SK-N-SH treated with all-trans-retinoic acid at 6 μM for 48 hours (cell line): ENCODE measurements around the gene VSTM4.

Experiments
- ARNTL ChIP-seq: fragments of 450-650 bp; formaldehyde crosslinking; IDR thresholded peaks from 2 replicates; pipeline ENCODE4 v1.5.0; 2020; ENCODE audit warnings: low read depth, mild to moderate bottlenecking, moderate library complexity, borderline replicate concordance
- ISL1 ChIP-seq: fragments of 250-450 bp; sonication (Bioruptor Pico); IDR thresholded peaks from 2 replicates; pipeline ENCODE4 v2.1.2; 2022; ENCODE audit warnings: mild to moderate bottlenecking, moderate library complexity
- TOX ChIP-seq: fragments of 250-450 bp; sonication (Bioruptor Pico); IDR thresholded peaks from 2 replicates; pipeline ENCODE4 v1.8.0; 2021; ENCODE audit warnings: mild to moderate bottlenecking, moderate library complexity, borderline replicate concordance
- ZFP30 ChIP-seq: fragments of 450-650 bp; formaldehyde crosslinking; IDR thresholded peaks from 2 replicates; pipeline ENCODE4 v1.5.0; 2022; ENCODE audit warnings: mild to moderate bottlenecking, moderate library complexity
- ZNF565 ChIP-seq: fragments of 450-650 bp; formaldehyde crosslinking; conservative IDR thresholded peaks from 2 replicates; pipeline ENCODE4 v1.5.0; 2020; ENCODE audit warnings: low read depth, mild to moderate bottlenecking, moderate library complexity
- ZNF70 ChIP-seq: fragments of 450-650 bp; formaldehyde crosslinking; IDR thresholded peaks from 2 replicates; pipeline ENCODE4 v1.5.0; 2020; ENCODE audit warnings: mild to moderate bottlenecking, moderate library complexity
- TF ChIP-seq, protein P1 (sequence below): fragments of 250-450 bp; sonication (Bioruptor Pico); IDR thresholded peaks from 2 replicates; pipeline ENCODE4 v1.5.1; 2021; ENCODE audit warnings: mild to moderate bottlenecking, moderate library complexity
- TF ChIP-seq, protein P2 (sequence below): fragments of 250-450 bp; sonication (Bioruptor Pico); IDR thresholded peaks from 2 replicates; pipeline ENCODE4 v1.8.0; 2021; ENCODE audit warnings: low read depth, mild to moderate bottlenecking, moderate library complexity, borderline replicate concordance
- TF ChIP-seq, protein P3 (sequence below): fragments of 250-450 bp; sonication (Bioruptor Pico); IDR thresholded peaks from 2 replicates; pipeline ENCODE4 v1.5.1; 2020; ENCODE audit warnings: low read depth, mild to moderate bottlenecking, moderate library complexity

DNA sequence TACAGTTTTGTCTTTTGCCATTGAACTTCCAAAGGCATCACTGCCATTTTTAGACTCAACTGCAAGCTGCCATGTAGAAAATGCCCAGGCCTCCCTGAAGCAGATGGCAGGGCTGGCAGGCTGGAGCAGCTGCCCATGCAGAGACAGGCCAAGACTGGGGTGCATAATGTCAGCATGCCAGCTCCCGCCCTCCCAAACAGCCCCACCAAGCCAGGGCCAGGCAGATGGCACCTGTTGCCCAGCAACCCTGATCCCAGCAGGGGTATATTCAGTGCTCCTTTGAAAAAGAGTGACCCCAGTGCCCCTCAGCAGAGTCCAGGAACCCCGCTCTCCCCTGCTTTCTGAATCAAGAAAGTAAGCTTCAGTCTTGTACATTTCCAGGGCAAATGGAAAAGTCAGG lies 32.6 kb downstream of the VSTM4 start:
- TF ChIP-seq TOX (CRISPR knock-in tag) (no peak), ARNTL (CRISPR knock-in tag) (no peak), ZNF565 (no peak), ISL1 (CRISPR knock-in tag) (no peak), ZFP30 (CRISPR knock-in tag) (no peak), ZNF70 (CRISPR knock-in tag) (no peak)
- TF ChIP-seq, protein P1, sequence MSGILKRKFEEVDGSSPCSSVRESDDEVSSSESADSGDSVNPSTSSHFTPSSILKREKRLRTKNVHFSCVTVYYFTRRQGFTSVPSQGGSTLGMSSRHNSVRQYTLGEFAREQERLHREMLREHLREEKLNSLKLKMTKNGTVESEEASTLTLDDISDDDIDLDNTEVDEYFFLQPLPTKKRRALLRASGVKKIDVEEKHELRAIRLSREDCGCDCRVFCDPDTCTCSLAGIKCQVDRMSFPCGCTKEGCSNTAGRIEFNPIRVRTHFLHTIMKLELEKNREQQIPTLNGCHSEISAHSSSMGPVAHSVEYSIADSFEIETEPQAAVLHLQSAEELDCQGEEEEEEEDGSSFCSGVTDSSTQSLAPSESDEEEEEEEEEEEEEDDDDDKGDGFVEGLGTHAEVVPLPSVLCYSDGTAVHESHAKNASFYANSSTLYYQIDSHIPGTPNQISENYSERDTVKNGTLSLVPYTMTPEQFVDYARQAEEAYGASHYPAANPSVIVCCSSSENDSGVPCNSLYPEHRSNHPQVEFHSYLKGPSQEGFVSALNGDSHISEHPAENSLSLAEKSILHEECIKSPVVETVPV (CRISPR knock-in tag) = no peak
- TF ChIP-seq, protein P2, sequence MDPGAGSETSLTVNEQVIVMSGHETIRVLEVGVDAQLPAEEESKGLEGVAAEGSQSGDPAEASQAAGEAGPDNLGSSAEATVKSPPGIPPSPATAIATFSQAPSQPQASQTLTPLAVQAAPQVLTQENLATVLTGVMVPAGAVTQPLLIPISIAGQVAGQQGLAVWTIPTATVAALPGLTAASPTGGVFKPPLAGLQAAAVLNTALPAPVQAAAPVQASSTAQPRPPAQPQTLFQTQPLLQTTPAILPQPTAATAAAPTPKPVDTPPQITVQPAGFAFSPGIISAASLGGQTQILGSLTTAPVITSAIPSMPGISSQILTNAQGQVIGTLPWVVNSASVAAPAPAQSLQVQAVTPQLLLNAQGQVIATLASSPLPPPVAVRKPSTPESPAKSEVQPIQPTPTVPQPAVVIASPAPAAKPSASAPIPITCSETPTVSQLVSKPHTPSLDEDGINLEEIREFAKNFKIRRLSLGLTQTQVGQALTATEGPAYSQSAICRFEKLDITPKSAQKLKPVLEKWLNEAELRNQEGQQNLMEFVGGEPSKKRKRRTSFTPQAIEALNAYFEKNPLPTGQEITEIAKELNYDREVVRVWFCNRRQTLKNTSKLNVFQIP (CRISPR knock-in tag) = no peak
- TF ChIP-seq, protein P3, sequence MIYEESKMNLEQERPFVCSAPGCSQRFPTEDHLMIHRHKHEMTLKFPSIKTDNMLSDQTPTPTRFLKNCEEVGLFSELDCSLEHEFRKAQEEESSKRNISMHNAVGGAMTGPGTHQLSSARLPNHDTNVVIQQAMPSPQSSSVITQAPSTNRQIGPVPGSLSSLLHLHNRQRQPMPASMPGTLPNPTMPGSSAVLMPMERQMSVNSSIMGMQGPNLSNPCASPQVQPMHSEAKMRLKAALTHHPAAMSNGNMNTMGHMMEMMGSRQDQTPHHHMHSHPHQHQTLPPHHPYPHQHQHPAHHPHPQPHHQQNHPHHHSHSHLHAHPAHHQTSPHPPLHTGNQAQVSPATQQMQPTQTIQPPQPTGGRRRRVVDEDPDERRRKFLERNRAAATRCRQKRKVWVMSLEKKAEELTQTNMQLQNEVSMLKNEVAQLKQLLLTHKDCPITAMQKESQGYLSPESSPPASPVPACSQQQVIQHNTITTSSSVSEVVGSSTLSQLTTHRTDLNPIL = no peak
